Ovary (tissue), 3 donors: Measurements from ENCODE around the gene GPS2.

Source experiments
- EP300 ChIP-seq: sonication (generic); formaldehyde crosslinking; IDR thresholded peaks from one replicate; pipeline ENCODE4 v1.6.1; 2017; ENCODE audit warnings: antibody characterized with exemption
- POLR2A ChIP-seq: fragments of 450-650 bp; IDR thresholded peaks from one replicate; pipeline ENCODE4 v1.6.1; 2017; ENCODE audit warnings: antibody characterized with exemption, mild to moderate bottlenecking, moderate library complexity
- TF ChIP-seq, protein P1 (sequence below), 3 donors: fragments of 450-650 bp in 2 of 3; fragments of 200-600 bp in 1 of 3; IDR thresholded peaks; one replicate each; pipeline versions ENCODE4 v1.5.1 to v1.8.0; 2016 to 2022; ENCODE audit warnings: antibody characterized with exemption in 3 of 3, mild to moderate bottlenecking in 1 of 3
- donor health status: DM: no; HTN: no; CAD: no.

DNA sequence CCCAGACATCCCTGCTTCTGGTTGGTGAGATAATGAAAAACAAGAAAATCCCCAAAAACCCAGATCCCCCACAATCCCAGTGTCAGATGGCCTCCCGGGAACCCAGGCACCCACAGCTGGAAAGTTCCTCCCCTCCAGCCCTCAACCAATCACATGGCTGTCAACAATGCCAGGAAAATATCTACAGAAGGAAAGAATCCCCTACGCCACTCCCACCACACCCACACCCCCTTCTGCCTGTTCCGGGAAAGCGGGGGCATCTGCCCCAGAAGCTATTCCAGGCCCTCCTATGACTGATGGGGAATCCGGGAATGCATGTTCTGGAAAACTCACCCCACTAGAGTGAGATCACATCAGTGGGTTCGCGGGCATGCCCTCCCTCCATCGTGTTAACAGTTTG, 41.6 kb upstream of the GPS2 start:
- TF ChIP-seq, protein P1, sequence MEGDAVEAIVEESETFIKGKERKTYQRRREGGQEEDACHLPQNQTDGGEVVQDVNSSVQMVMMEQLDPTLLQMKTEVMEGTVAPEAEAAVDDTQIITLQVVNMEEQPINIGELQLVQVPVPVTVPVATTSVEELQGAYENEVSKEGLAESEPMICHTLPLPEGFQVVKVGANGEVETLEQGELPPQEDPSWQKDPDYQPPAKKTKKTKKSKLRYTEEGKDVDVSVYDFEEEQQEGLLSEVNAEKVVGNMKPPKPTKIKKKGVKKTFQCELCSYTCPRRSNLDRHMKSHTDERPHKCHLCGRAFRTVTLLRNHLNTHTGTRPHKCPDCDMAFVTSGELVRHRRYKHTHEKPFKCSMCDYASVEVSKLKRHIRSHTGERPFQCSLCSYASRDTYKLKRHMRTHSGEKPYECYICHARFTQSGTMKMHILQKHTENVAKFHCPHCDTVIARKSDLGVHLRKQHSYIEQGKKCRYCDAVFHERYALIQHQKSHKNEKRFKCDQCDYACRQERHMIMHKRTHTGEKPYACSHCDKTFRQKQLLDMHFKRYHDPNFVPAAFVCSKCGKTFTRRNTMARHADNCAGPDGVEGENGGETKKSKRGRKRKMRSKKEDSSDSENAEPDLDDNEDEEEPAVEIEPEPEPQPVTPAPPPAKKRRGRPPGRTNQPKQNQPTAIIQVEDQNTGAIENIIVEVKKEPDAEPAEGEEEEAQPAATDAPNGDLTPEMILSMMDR (IDR thresholded peaks at IDR 0.05): no peak
- TF ChIP-seq EP300: no peak
- no peak for TF ChIP-seq POLR2A
